ENCODE data around the gene SRSF7. TPM values are rescaled to one million over a fixed set of nuclear protein-coding genes. Genes with fewer than 3 reads are reported as not detected.
A peak's percentile ranks its signal among the peaks of the same experiment; 100 is the strongest.
"Not testable (repeated sequence)": the region's sequence is repeated elsewhere in the genome, so short reads cannot be mapped to it uniquely, and the experiment has no call there.

SRSF7 gene
- total RNA-seq, 1 donor from 2014 or later: 112 TPM

DNA sequence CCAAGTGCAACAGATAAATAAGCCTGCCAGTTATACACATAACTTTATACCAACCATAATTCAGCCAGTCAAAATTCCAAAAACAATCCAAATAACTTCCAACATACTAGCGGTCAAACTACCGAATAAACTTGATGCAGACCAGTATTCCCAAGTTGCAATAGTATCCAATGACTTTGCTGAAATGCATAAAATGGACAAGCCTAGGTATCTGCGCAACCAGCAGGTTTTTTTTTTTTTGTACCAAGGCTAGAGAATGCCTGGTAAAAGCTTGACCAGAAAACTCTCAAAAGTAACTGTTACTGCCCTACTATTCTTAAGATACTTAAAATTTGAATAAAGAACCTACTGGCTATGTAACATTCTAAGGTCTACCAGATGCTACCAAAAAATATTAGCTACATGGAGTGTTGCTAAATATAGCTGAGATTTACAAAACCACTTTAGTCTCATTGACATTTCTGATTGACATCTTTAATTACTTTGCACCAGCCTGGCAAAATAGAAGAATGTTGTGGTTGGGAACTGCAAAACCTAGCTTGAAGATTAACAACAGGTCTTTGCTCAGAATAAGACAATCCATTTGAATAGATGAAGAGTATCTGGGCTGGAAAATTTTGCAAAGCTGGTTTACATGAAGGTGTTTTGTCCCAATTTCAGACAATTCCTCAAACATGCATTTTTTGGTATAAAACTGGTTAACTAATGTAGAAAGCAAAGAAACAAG is 7.3 kb downstream of the SRSF7 start:
- H3K27me3 ChIP-seq: no peaks in the 10 kb centered on the region
- TF ChIP-seq, protein P1, sequence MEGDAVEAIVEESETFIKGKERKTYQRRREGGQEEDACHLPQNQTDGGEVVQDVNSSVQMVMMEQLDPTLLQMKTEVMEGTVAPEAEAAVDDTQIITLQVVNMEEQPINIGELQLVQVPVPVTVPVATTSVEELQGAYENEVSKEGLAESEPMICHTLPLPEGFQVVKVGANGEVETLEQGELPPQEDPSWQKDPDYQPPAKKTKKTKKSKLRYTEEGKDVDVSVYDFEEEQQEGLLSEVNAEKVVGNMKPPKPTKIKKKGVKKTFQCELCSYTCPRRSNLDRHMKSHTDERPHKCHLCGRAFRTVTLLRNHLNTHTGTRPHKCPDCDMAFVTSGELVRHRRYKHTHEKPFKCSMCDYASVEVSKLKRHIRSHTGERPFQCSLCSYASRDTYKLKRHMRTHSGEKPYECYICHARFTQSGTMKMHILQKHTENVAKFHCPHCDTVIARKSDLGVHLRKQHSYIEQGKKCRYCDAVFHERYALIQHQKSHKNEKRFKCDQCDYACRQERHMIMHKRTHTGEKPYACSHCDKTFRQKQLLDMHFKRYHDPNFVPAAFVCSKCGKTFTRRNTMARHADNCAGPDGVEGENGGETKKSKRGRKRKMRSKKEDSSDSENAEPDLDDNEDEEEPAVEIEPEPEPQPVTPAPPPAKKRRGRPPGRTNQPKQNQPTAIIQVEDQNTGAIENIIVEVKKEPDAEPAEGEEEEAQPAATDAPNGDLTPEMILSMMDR (IDR thresholded peaks at IDR 0.05): no peak
- H3K36me3 ChIP-seq: peaks cover 69% of the 10 kb centered on the region
- ATAC-seq (no peak), DNase-seq (no peak)
- peaks cover 39% of the 10 kb centered on the region for H3K4me1 ChIP-seq
- H3K4me3 ChIP-seq: no peak overlapping the region
- intact Hi-C loops (cut with DNase I): no loop called here
- H3K27ac ChIP-seq: no peak overlapping the region
- no peaks in the 10 kb centered on the region for H3K9me3 ChIP-seq

DNA sequence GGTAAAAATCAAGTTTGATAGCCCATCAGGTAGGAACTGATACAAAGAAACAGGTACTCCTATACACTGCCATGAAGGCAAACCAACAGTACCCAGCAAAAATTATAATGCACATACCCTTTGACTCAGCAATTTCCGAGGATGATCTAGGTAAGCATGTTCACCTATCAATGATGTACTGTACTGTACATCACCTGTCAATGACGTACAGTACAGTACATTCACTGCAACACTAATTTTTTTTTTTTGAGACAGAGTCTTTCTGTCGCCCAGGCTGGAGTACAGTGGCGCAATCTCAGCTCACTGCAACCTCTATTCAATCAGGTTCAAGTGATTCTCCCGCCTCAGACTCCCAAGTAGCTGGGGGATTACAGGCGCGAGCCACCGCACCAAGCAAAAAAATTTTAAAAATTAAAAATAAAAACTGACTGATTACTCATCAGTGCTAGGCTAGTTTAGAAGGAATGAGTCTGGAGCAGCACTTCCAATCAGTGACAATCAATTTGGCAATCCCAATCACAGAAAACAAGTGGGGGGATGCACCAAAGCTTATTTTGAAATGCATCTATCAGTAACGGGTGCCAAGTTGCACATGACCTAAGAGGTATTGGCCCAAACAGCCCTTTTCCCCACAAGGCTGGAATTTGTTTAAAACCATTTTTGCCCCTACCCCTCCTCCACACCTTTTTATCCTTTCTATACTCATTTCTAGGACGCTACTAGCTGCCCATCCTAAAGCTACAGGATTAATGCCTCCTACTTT is 8.2 kb downstream of the SRSF7 start:
- Histone ChIP-seq H3K4me1 (peaks cover 31% of the 10 kb centered on the region), H3K27me3 (no peaks in the 10 kb centered on the region), H3K27ac (no peak overlapping the region), H3K9me3 (no peaks in the 10 kb centered on the region), H3K4me3 (no peak overlapping the region), H3K36me3 (peaks cover 60% of the 10 kb centered on the region)
- ATAC-seq (no peak), DNase-seq (no peak)
- intact Hi-C loops (cut with DNase I): no loop called here
- TF ChIP-seq, protein P1 (IDR thresholded peaks at IDR 0.05): no peak

DNA sequence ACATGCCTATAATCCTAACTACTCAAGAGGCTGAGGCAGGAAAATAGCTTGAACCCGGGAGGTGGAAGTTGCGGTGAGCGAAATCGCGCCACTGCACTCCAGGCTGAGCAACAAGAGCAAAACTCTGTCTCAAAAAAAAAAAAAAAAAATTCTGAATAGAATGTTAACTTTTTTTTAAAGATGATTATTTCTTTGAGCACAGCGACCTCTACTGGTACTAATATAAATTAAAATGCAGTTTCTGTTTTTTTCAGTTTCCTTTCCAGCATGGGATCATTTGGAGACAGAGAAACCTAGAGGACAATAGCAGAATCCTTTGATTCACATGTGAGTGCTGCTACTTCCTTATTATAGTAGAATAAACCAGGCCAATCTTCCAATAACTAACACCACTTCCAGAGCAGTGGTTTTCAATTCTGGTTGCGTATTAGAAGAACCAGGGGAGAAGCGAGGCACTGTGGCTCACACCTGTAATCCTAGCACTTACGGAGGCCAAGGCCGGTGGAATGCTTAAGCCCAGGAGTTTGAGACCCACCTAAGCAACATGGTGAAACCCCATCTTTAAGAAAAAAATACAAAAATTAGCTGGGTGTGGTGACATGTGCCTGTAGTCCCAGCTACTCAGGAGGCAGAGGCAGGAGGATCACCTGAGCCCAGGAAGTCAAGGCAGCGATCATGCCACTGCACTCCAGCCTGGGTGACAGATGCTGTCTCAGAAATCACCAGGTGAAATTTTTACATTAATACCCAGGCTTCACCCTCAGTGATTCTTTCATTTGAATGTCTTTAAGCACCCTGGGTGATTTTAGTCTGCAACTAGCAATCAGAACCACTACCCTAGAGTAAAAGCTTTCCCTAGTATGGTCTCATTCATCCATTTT is 10.1 kb downstream of the SRSF7 start:
- no peaks in the 10 kb centered on the region for H3K27me3 ChIP-seq
- TF ChIP-seq, protein P1 (IDR thresholded peaks at IDR 0.05): peak; percentile 64
- H3K36me3 ChIP-seq: peaks cover 41% of the 10 kb centered on the region
- intact Hi-C loops (cut with DNase I): no loop called here
- H3K4me1 ChIP-seq: peaks cover 31% of the 10 kb centered on the region
- no peak overlapping the region for H3K4me3 ChIP-seq
- H3K27ac ChIP-seq: peak overlapping the region; percentile 21
- no peaks in the 10 kb centered on the region for H3K9me3 ChIP-seq
- DNase-seq (no peak), ATAC-seq (peak; percentile 32)

DNA sequence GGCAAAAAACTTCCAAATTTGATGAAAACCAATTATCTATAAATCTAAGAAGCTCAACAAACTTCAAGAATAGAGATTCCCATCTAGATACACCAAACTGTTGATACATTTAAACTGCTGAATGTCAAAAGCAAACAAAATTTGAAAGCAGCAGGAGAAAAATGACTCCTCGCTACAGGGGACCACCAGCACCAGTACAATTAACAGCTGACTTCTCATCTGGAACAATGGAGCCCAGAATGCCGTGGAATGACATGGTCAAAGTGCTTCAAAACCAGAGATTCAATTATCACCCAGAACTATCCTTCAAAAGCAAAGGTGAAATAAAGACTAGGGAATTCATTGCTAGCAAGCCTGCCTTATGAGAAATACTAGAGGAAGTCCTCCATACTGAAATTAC is 11.6 kb downstream of the SRSF7 start:
- Histone ChIP-seq H3K27ac (no peak overlapping the region), H3K4me1 (peaks cover 33% of the 10 kb centered on the region), H3K4me3 (no peak overlapping the region), H3K36me3 (peaks cover 25% of the 10 kb centered on the region), H3K9me3 (no peaks in the 10 kb centered on the region), H3K27me3 (no peaks in the 10 kb centered on the region)
- TF ChIP-seq, protein P1 (IDR thresholded peaks at IDR 0.05): no peak
- intact Hi-C loops (cut with DNase I): no loop called here
- ATAC-seq: no peak
- no peak for DNase-seq

DNA sequence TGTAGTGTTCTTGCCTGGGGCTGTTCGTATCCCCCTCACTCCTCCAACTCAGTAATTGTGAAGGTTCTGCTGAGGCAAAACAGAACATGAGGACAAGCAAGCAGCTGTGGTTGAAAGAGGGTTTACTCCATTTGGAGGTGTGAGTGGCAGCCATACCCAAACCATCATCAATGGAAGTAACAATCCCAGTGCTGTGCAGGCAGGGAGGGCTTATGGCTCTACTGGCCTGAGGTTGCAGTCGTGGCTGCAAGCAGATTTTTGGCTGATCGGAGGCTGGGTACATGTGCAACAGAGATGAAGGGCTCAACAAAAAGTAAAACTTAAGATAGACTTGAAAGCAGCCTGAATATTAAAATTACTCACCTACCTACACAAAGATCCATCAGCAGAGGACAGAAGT is 13.2 kb downstream of the SRSF7 start:
- Histone ChIP-seq H3K4me3 (no peak overlapping the region), H3K4me1 (peaks cover 33% of the 10 kb centered on the region), H3K27ac (peak overlapping the region; percentile 74), H3K27me3 (no peaks in the 10 kb centered on the region), H3K9me3 (no peaks in the 10 kb centered on the region), H3K36me3 (peaks cover 20% of the 10 kb centered on the region)
- no peak for ATAC-seq
- DNase-seq: no peak
- TF ChIP-seq, protein P1 (IDR thresholded peaks at IDR 0.05): no peak
- intact Hi-C loops (cut with DNase I): no loop called here

DNA sequence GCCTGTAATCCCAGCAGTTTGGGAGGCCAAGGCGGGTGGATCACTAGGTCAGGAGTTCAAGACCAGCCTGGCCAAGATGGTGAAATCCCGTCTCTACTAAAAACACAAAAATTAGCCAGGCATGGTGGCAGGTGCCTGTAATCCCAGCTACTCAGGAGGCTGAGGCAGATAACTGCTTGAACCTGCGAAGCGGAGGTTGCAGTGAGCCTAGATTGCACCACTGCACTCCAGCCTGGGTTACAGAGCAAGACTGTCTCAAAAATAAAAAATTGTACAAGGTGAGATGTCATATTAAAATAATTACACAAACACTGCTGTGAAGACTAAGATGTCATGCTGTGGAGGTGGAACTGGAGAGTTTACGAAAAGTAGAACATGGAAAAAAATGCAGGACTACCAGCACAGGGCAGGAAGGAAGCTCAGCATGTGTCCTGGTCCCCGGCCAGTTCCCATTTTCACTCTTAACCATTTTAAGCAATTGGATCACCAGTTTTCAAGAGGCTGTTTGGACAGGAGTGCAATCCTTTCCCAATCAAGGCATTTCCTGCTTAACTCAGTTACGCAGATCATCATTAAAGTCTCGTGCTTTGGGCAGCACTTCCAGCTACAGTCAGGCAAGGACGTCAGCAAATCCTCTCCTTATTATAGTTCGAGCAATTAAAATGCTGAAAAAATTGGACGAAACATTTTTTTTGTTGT is 14.0 kb downstream of the SRSF7 start:
- H3K9me3 ChIP-seq; intact Hi-C loops (cut with DNase I); H3K27me3 ChIP-seq: not testable (repeated sequence)
- Histone ChIP-seq H3K4me3 (peak overlapping the region; percentile 3), H3K36me3 (peaks cover 26% of the 10 kb centered on the region), H3K27ac (peak overlapping the region; percentile 74), H3K4me1 (peaks cover 33% of the 10 kb centered on the region)
- peak; percentile 83 for ATAC-seq
- peak; percentile 75 for DNase-seq

Data from upper lobe of right lung (tissue), 1 donor.